Measurements from ENCODE around the gene HSD11B2.

- TF ChIP-seq CTCF (IDR thresholded peaks at IDR 0.05), result no peak
- no peak for TF ChIP-seq POLR2AphosphoS5 (IDR thresholded peaks at IDR 0.05; ENCODE audit: low read depth, low read length)
- no peak for TF ChIP-seq REST (IDR thresholded peaks at IDR 0.05; ENCODE audit: insufficient read depth in 1 of 2, low read depth in 2 of 2, low read length in 1 of 2)
These were observed 26.7 kb downstream of the HSD11B2 start for GRCh38 chr16:67457611-67458010.
